ENCODE data around the gene PHC1. TPM values are rescaled to one million over a fixed set of nuclear protein-coding genes. Genes with fewer than 3 reads are reported as not detected.
A peak's percentile ranks its signal among the peaks of the same experiment; 100 is the strongest.

The PHC1 gene
- polyA plus RNA-seq, 1 donor (not counting 4 experiments of a cell fraction or from before 2014, with no cell fraction given): 11.0 TPM

DNA sequence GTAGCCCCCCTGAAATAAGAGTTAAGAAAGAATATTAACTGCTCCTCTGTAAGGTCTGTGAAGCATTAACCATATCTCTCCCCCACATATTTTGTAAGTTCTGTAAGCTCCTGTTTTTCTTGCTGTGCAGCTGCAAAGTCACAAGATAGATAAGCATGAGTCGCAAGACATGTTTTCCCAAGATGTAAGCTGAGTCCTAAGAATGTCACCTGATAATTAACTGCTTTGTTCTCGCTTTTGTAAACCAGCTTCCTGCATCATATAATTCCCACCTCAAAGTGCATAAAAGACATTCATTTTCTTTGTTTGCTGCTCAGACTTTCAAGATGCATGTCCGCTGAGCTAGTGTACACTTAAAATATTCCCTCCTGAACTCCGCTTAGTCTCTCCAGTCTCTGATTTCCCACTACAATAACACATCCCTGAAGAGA is 27.0 kb upstream of the PHC1 start:
- no peaks in the 10 kb centered on the region for H4K20me1 ChIP-seq (ENCODE audit: control insufficient read depth, extremely low read depth, insufficient read depth, low read length)
- no peaks in the 10 kb centered on the region for H3K27me3 ChIP-seq (ENCODE audit: control insufficient read depth, extremely low read depth, insufficient read depth, low read length)
- dilution Hi-C loops (cut with MboI; ENCODE audit: extremely low pct_ligation_motif_present, low sequenced_read_pairs): no loop called here
- H3K4me2 ChIP-seq (ENCODE audit: control insufficient read depth, extremely low read depth, insufficient read depth, low read depth, low read length): no peak overlapping the region
- no peak overlapping the region for H3K27ac ChIP-seq (ENCODE audit: control insufficient read depth, insufficient read depth, low read length)
- DNase-seq (ENCODE audit: low read depth, low spot score): no peak
- no peak for FAIRE-seq
- TF ChIP-seq EZH2 (IDR thresholded peaks at IDR 0.05; ENCODE audit: low read length): no peak
- TF ChIP-seq, protein P1, sequence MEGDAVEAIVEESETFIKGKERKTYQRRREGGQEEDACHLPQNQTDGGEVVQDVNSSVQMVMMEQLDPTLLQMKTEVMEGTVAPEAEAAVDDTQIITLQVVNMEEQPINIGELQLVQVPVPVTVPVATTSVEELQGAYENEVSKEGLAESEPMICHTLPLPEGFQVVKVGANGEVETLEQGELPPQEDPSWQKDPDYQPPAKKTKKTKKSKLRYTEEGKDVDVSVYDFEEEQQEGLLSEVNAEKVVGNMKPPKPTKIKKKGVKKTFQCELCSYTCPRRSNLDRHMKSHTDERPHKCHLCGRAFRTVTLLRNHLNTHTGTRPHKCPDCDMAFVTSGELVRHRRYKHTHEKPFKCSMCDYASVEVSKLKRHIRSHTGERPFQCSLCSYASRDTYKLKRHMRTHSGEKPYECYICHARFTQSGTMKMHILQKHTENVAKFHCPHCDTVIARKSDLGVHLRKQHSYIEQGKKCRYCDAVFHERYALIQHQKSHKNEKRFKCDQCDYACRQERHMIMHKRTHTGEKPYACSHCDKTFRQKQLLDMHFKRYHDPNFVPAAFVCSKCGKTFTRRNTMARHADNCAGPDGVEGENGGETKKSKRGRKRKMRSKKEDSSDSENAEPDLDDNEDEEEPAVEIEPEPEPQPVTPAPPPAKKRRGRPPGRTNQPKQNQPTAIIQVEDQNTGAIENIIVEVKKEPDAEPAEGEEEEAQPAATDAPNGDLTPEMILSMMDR (optimal IDR thresholded peaks at IDR 0.05 in 1 of 3, IDR thresholded peaks at IDR 0.05 in 1 of 3, conservative IDR thresholded peaks at IDR 0.05 in 1 of 3; ENCODE audit: extremely low read depth in 1 of 3, insufficient read depth in 2 of 3, low read length in 3 of 3): no peak
- H3K36me3 ChIP-seq (ENCODE audit: control insufficient read depth in 2 of 2, extremely low read depth in 1 of 2, insufficient read depth in 2 of 2, low read length in 2 of 2): no peaks in the 10 kb centered on the region
- H3K4me3 ChIP-seq (ENCODE audit: control insufficient read depth in 2 of 3, extremely low read depth in 1 of 3, insufficient read depth in 2 of 3, low read depth in 1 of 3, low read length in 3 of 3): no peak overlapping the region
- no peaks in the 10 kb centered on the region for H3K9me3 ChIP-seq (ENCODE audit: control insufficient read depth, low read depth, low read length)
- H3K79me2 ChIP-seq (ENCODE audit: control insufficient read depth, insufficient read depth, low read length): no peaks in the 10 kb centered on the region
- no peaks in the 10 kb centered on the region for H3K9me1 ChIP-seq (ENCODE audit: control insufficient read depth, extremely low read depth, insufficient read depth, low read length)
- H3K9ac ChIP-seq (ENCODE audit: control insufficient read depth, extremely low read depth, insufficient read depth, low read length): no peak overlapping the region
- no peaks in the 10 kb centered on the region for H3K4me1 ChIP-seq (ENCODE audit: control insufficient read depth, extremely low read depth, insufficient read depth, low read length)
- H2AFZ ChIP-seq (ENCODE audit: control insufficient read depth, low read length): no peak overlapping the region

DNA sequence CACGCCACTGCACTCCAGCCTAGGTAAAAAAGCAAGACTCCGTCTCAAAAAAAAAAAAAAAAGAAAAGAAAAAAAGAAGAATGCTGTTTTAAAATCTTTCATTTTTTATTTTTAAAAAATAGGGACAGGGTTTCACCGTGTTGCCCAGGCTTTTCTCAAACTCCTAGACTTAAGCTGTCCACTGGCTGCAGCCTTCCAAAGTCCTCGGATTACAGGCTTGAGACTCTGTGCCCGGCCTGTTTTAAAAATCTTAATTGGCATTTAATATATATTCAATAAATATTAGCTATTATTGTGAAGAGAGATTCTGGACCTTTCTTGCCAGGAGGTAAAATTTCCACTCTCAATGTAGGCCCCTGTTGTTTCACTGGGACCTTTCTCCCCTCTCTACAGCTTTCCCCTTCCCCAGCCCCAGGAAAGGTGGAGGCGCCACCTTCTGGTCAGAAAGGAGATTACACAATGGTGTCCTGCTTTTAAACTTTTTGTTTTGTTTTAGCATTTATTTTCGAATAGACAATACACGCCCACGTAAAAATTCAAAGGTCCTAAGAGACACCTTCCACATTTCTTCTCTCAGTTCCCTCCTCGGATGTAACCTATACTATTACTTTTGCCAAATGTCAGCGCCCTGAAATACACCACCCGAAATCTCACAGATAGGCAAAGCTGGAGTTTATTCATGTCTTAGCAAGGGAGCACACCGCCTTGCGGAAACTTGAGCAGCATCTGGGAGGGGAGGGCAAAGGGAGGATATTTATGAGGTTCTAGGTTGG is 23.8 kb upstream of the PHC1 start:
- no peaks in the 10 kb centered on the region for H3K27me3 ChIP-seq (ENCODE audit: control insufficient read depth, extremely low read depth, insufficient read depth, low read length)
- peak overlapping the region; percentile 93 for H3K4me2 ChIP-seq (ENCODE audit: control insufficient read depth, extremely low read depth, insufficient read depth, low read depth, low read length)
- peak overlapping the region; percentile 22 to 84 (median 77) for H3K4me3 ChIP-seq (ENCODE audit: control insufficient read depth in 2 of 3, extremely low read depth in 1 of 3, insufficient read depth in 2 of 3, low read depth in 1 of 3, low read length in 3 of 3)
- no peaks in the 10 kb centered on the region for H3K4me1 ChIP-seq (ENCODE audit: control insufficient read depth, extremely low read depth, insufficient read depth, low read length)
- no peaks in the 10 kb centered on the region for H3K9me3 ChIP-seq (ENCODE audit: control insufficient read depth, low read depth, low read length)
- peak overlapping the region; percentile 95 for H2AFZ ChIP-seq (ENCODE audit: control insufficient read depth, low read length)
- TF ChIP-seq EZH2 (IDR thresholded peaks at IDR 0.05; ENCODE audit: low read length): no peak
- TF ChIP-seq, protein P1 (optimal IDR thresholded peaks at IDR 0.05 in 1 of 3, IDR thresholded peaks at IDR 0.05 in 1 of 3, conservative IDR thresholded peaks at IDR 0.05 in 1 of 3; ENCODE audit: extremely low read depth in 1 of 3, insufficient read depth in 2 of 3, low read length in 3 of 3): peak; percentile 68 to 84 (median 81)
- dilution Hi-C loops (cut with MboI; ENCODE audit: extremely low pct_ligation_motif_present, low sequenced_read_pairs): no loop called here
- FAIRE-seq (peak; percentile 92), DNase-seq (ENCODE audit: low read depth, low spot score) (no peak)
- H3K36me3 ChIP-seq (ENCODE audit: control insufficient read depth in 2 of 2, extremely low read depth in 1 of 2, insufficient read depth in 2 of 2, low read length in 2 of 2): no peaks in the 10 kb centered on the region
- peak overlapping the region; percentile 16 for H3K27ac ChIP-seq (ENCODE audit: control insufficient read depth, insufficient read depth, low read length)
- no peaks in the 10 kb centered on the region for H3K79me2 ChIP-seq (ENCODE audit: control insufficient read depth, insufficient read depth, low read length)
- peak overlapping the region; percentile 73 for H3K9ac ChIP-seq (ENCODE audit: control insufficient read depth, extremely low read depth, insufficient read depth, low read length)
- H4K20me1 ChIP-seq (ENCODE audit: control insufficient read depth, extremely low read depth, insufficient read depth, low read length): no peaks in the 10 kb centered on the region
- no peaks in the 10 kb centered on the region for H3K9me1 ChIP-seq (ENCODE audit: control insufficient read depth, extremely low read depth, insufficient read depth, low read length)

Measured in keratinocyte (primary cell).